ENCODE data around the gene POLN.

The POLN gene

DNA sequence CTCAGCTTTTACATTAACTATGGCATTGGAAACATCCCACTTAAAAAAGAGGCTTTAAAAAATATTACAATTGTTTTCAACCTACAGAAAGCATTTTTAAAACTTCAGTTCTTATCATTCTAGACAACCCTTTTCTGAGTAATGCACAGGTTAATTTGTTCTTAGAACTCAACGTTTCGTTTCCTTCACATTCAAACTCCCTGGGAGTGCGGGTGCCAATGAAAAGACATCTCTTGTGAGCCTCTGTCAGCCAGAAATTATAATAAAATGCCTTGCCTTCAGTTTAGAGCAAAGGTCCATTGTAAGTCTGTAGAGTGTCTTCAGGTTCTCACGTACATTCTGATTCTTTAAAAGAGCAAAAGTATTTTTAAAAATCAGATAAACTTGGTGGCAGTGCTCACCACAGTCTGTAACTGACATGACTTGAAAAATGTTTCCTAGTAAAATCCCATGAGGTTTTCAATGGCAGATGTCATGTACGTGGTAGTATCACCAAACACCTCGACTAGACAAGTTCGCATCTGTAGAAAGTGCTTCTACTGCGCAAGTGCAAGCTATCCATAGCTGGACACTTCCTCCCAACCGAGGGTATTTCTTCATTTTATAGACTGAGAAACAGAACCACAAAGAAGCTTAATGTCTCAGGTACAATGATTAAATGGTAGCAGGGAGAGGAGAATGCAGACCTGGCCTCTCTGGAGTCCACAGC is 65.8 kb downstream of the POLN start:
- no peak for ATAC-seq (ENCODE audit: low read depth)
- H3K4me3 ChIP-seq (ENCODE audit: severe bottlenecking): no peak overlapping the region
- TF ChIP-seq, protein P1, sequence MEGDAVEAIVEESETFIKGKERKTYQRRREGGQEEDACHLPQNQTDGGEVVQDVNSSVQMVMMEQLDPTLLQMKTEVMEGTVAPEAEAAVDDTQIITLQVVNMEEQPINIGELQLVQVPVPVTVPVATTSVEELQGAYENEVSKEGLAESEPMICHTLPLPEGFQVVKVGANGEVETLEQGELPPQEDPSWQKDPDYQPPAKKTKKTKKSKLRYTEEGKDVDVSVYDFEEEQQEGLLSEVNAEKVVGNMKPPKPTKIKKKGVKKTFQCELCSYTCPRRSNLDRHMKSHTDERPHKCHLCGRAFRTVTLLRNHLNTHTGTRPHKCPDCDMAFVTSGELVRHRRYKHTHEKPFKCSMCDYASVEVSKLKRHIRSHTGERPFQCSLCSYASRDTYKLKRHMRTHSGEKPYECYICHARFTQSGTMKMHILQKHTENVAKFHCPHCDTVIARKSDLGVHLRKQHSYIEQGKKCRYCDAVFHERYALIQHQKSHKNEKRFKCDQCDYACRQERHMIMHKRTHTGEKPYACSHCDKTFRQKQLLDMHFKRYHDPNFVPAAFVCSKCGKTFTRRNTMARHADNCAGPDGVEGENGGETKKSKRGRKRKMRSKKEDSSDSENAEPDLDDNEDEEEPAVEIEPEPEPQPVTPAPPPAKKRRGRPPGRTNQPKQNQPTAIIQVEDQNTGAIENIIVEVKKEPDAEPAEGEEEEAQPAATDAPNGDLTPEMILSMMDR (IDR thresholded peaks at IDR 0.05; ENCODE audit: poor library complexity, severe bottlenecking): no peak

DNA sequence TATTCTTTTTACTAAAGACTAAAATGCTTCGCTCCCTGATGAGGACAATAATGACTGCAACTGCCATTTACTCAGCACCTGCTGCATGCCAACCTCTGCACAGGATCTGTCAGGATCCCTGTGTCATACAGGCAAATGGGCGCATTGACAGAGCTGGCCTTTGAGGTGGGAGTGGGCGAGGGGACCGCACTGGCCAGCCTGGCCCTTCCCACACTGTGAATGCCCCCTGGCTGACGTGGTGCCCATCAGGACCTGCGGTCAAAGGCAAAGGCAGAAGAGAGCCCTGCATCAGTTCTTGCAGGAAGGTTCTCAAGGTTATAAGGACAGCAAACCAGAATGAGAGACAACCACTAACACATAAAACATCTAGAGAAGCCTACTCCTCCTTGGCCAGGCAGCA is 67.9 kb downstream of the POLN start:
- Histone ChIP-seq H3K36me3 (ENCODE audit: low read depth) (no peaks in the 10 kb centered on the region), H3K9me3 (ENCODE audit: severe bottlenecking) (no peaks in the 10 kb centered on the region), H3K4me1 (ENCODE audit: insufficient read depth, poor library complexity, severe bottlenecking) (no peaks in the 10 kb centered on the region), H3K27me3 (ENCODE audit: insufficient read depth, poor library complexity, severe bottlenecking) (no peaks in the 10 kb centered on the region), H3K27ac (ENCODE audit: poor library complexity, severe bottlenecking) (no peak overlapping the region), H3K4me3 (ENCODE audit: severe bottlenecking) (no peak overlapping the region)
- no peak for DNase-seq (ENCODE audit: low spot score)
- no peak for ATAC-seq (ENCODE audit: low read depth)
- TF ChIP-seq, protein P1 (IDR thresholded peaks at IDR 0.05; ENCODE audit: poor library complexity, severe bottlenecking): no peak

More for the DNA sequence above, 65.8 kb downstream of the POLN start:
- Histone ChIP-seq H3K27ac (ENCODE audit: poor library complexity, severe bottlenecking) (no peak overlapping the region), H3K27me3 (ENCODE audit: insufficient read depth, poor library complexity, severe bottlenecking) (no peaks in the 10 kb centered on the region), H3K4me1 (ENCODE audit: insufficient read depth, poor library complexity, severe bottlenecking) (no peaks in the 10 kb centered on the region), H3K36me3 (ENCODE audit: low read depth) (no peaks in the 10 kb centered on the region), H3K9me3 (ENCODE audit: severe bottlenecking) (no peaks in the 10 kb centered on the region)
- DNase-seq (ENCODE audit: low spot score): no peak

GRCh38 chr4:2172627-2173231 is 69.2 kb downstream of the POLN start:
- TF ChIP-seq, protein P1 (IDR thresholded peaks at IDR 0.05; ENCODE audit: poor library complexity, severe bottlenecking): no peak
- H3K27me3 ChIP-seq (ENCODE audit: insufficient read depth, poor library complexity, severe bottlenecking): no peaks in the 10 kb centered on the region
- ATAC-seq (ENCODE audit: low read depth) (no peak), DNase-seq (ENCODE audit: low spot score) (no peak)
- no peaks in the 10 kb centered on the region for H3K4me1 ChIP-seq (ENCODE audit: insufficient read depth, poor library complexity, severe bottlenecking)
- no peak overlapping the region for H3K4me3 ChIP-seq (ENCODE audit: severe bottlenecking)
- H3K27ac ChIP-seq (ENCODE audit: poor library complexity, severe bottlenecking): no peak overlapping the region
- H3K9me3 ChIP-seq (ENCODE audit: severe bottlenecking): no peaks in the 10 kb centered on the region
- no peaks in the 10 kb centered on the region for H3K36me3 ChIP-seq (ENCODE audit: low read depth)

DNA sequence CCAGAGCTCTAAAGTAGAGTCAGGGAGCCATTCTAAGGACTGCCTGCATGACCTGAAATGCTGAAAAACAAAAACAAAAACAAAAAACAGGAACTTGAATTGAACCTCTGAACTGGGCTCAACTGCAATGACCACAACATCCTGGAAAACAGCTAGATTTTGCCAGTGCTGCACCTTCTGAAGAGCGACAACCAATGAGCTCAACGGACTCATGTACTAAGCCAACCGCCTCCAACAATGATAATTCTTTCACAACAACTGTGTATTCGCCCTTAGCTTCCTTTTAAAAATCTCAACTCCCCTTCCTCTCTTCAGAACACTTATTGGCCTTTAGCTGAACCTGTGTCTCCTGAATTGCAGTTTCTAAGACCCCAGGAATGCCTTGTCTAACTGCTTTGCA is 69.8 kb downstream of the POLN start:
- no peak for DNase-seq (ENCODE audit: low spot score)
- no peak for ATAC-seq (ENCODE audit: low read depth)
- Histone ChIP-seq H3K4me1 (ENCODE audit: insufficient read depth, poor library complexity, severe bottlenecking) (no peaks in the 10 kb centered on the region), H3K27me3 (ENCODE audit: insufficient read depth, poor library complexity, severe bottlenecking) (no peaks in the 10 kb centered on the region), H3K4me3 (ENCODE audit: severe bottlenecking) (no peak overlapping the region), H3K9me3 (ENCODE audit: severe bottlenecking) (no peaks in the 10 kb centered on the region), H3K27ac (ENCODE audit: poor library complexity, severe bottlenecking) (no peak overlapping the region), H3K36me3 (ENCODE audit: low read depth) (no peaks in the 10 kb centered on the region)
- TF ChIP-seq, protein P1 (IDR thresholded peaks at IDR 0.05; ENCODE audit: poor library complexity, severe bottlenecking): no peak
